HG03139 (cell line): ENCODE measurements around the gene SDK2.

Experiments
- ATAC-seq: cut with Tn5 transposase; IDR thresholded peaks from one replicate; pipeline ENCODE4 v1.9.1; 2021; ENCODE audit not compliant: unreplicated experiment

The SDK2 gene

GRCh38 chr17:73356561-73357170 lies 287.6 kb downstream of the SDK2 start:
- no peak for ATAC-seq

GRCh38 chr17:73354423-73355284 lies 289.6 kb downstream of the SDK2 start:
- no peak for ATAC-seq

DNA sequence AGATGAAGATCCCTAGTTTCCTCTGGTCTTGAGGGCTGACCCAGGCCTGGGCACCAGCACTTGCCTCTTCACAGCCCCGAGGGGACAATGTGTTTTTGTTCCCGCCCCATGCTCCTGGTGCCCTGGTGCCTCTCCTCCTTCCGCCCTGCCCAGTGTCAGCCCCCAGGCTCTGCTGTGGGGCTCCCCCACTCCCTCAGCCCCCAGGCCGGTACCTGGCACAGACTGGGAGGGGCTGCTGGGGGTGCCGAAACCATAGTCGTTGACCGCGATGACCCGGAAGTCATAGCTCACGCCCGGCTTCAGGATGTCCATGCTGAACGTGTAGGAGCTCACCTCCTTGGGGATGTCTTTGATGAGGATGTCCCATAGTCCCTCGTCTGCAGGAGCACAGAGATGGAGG lies 292.0 kb downstream of the SDK2 start:
- no peak for ATAC-seq

- ATAC-seq = no peak
These were observed 292.5 kb downstream of the SDK2 start for GRCh38 chr17:73351764-73352163.

GRCh38 chr17:73350864-73351263 lies 293.4 kb downstream of the SDK2 start:
- no peak for ATAC-seq

DNA sequence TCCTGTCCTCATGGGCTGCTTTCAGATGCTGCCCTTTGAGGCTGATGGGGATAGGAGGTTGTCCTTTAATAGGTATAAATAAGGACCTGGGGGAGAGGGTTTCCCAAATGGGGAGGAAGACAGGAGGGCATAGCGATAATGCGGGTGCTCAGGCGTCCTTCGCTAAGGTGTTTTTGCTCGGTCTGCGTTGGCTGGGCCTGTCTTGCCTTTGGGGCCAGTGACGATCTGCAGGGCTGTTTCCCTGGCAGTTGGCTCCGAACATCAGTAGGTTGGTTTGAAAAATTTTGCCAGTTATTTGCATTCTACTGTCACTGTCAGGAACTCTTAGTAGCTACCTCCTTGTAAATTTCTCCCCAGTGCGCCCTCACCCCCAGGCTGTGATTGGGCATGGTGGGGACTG lies 294.6 kb downstream of the SDK2 start:
- no peak for ATAC-seq

DNA sequence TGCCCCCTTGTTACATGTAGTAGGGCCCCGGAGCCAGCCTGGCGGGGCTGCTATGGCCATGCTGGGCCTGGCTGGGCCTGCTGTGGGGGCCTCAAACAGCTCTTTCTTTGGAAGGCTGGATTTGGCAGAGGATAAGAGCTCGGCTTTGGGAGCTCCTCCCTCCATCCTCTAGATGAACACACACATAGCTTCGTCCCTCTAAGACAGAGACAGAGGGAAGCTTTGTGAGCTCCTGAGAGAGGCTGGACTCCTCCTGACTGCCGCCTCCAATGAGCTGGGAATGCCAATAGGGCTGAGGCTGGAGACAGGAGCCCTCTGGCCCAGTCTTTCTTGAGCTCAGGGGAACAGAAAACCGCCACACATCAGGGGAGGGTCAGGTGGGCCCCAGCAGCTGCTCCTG lies 295.1 kb downstream of the SDK2 start:
- ATAC-seq = no peak

- ATAC-seq = no peak
These were observed 295.5 kb downstream of the SDK2 start for GRCh38 chr17:73348829-73349095.

- no peak for ATAC-seq
These were observed 296.0 kb downstream of the SDK2 start for GRCh38 chr17:73348018-73348828.

- no peak for ATAC-seq
These were observed 296.9 kb downstream of the SDK2 start for GRCh38 chr17:73347351-73347750.

- no peak for ATAC-seq
These were observed 297.6 kb downstream of the SDK2 start for GRCh38 chr17:73346501-73347162.

GRCh38 chr17:73343739-73344454 lies 300.3 kb downstream of the SDK2 start:
- no peak for ATAC-seq

GRCh38 chr17:73343168-73343634 lies 301.0 kb downstream of the SDK2 start:
- ATAC-seq = no peak

- ATAC-seq = no peak
These were observed 301.6 kb downstream of the SDK2 start for GRCh38 chr17:73342541-73343167.

GRCh38 chr17:73342050-73342522 lies 302.2 kb downstream of the SDK2 start:
- no peak for ATAC-seq

- no peak for ATAC-seq
These were observed 302.7 kb downstream of the SDK2 start for GRCh38 chr17:73341350-73342049.

DNA sequence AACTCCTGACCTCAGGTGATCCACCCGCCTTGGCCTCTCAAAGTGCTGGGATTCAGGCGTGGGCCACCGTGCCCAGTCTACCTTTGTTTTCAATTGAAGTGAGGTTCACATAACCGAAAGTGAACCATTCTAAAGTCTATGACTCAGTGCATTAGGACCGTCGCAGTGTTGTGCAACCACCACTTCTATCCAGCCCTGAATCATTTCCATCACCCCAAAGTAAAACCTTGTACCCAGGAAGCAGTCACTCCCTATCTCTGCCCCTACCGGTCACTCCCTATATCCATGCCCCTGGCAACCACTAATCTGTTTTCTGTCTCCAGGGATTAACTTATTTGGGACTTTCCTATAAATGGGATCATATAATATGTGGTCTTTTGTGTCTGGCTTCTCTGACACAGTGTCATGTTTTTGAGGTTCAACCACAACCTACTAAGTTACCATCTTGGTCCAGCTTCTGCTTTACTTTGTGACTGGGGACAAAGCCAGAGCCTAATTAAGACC lies 304.1 kb downstream of the SDK2 start:
- no peak for ATAC-seq

DNA sequence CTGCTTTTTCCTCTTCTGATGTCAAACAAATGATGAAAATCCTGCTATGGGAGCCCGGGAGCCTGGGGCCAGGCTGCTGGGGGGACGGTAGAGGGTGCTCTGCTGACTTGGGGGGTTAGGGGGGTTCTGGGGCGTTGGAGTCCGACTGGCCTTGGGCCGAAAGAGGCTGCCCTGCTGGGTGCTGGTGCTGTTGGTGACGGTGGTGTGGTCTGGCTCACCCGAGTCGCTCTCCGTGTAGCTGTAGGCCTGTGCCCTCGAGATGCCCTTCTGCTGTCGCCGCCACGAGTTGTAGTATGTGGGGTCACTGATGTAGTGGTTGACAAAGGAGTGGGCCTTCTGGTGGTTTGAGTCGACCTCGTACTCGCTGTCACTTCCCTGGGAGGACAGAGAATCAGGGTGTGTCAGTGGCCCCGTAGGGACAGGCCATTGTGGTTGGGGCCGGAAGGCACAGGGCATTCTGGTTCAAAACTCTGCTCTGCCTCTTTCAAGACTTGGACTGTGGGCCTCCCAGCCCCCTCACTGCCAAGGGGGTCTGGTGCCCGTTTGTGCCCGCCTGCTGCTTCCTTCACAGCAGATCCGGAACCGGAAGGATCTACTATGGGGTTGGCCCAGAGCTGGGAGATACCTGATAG lies 305.6 kb downstream of the SDK2 start:
- ATAC-seq = no peak

DNA sequence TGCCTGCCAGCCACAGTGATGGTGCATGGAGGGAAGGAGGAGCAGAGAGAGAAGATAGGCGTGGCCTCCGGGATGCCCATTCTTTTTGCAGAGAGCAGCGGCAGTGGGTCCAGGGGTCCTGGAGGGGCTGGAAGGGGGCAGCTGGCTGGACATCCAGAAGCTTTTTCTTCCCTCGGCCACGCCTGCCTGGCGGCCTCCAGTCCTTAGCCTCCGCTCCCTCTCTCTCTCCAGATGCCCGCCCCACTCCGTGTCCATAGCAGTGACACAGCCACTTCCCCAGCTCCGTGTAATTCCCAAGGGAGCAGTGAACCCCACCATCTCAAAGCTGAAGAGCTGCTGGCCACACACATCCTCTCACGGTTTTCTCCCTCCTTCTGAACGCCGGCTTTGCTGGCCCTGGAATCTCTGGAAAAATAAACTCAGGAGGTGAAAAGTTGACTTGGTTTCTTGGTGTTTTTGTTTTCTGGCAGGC lies 306.2 kb downstream of the SDK2 start:
- ATAC-seq = no peak
